ENCODE measurements around the gene SHH. TPM values are rescaled to one million over a fixed set of nuclear protein-coding genes. Genes with fewer than 3 reads are reported as not detected.
"Not testable (repeated sequence)": the region's sequence is repeated elsewhere in the genome, so short reads cannot be mapped to it uniquely, and the experiment has no call there.

The SHH gene
- total RNA-seq, 1 donor from 2014 or later = 3.2 TPM

GRCh38 chr7:155842496-155843265 lies 30.4 kb upstream of the SHH start:
- DNase-seq = no peak

DNA sequence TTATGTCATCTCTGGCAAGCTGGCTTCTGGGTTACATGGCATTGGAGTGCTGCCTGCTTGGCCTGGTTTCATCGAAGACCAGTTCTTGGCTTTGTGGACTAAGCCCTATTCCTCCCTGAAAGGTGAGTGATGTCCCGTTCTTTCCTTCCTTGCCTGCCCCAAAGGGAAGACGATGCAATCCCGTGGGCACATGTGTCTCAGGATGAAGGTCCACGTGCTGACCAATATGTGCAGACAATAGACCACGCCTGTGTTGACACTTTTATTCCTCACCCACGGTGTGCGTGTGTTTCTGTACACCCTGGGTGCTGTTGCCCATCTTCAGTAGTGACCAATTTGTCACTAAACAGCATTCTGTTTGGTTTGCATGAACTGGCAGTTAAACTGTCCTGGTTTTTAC lies 28.6 kb upstream of the SHH start:
- no peak for DNase-seq

GRCh38 chr7:155840262-155840885 lies 28.1 kb upstream of the SHH start:
- no peak for DNase-seq

DNA sequence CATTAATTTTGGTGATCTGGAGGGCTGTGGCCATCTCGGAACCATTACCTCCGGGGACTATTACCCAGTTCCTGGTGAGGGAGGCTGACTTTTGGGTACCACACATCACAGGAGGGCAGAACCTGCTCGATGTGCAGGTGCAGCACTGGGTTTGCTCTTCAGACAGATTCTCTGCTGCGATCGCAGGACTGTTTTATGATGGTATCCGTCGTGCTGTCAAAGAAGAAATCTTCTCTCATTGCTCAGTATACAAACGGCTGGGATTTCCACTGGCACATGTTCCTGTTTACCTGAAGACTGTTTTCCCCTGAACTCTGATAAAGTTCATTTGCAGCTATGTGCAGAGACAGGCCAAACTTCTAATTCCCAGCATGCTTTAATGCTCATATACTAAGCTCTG lies 27.2 kb upstream of the SHH start:
- DNase-seq = no peak

DNA sequence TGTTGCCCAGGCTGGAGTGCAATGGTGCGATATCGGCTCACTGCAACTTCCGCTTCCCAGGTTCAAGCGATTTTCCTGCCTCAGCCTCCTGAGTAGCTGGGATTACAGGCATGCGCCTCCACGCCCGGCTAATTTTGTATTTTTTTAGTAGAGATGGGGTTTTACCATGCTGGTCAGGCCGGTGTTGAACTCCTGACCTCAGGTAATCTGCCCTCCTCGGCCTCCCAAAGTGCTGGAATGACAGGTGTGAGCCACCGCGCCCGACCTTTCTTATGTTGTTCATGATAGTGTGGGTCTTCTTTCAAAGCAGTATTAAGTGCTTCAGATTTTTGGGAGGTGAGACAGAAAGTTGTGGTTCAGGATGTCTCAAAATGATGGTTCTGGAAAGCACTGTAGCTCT lies 26.0 kb upstream of the SHH start:
- not testable (repeated sequence) for DNase-seq

DNA sequence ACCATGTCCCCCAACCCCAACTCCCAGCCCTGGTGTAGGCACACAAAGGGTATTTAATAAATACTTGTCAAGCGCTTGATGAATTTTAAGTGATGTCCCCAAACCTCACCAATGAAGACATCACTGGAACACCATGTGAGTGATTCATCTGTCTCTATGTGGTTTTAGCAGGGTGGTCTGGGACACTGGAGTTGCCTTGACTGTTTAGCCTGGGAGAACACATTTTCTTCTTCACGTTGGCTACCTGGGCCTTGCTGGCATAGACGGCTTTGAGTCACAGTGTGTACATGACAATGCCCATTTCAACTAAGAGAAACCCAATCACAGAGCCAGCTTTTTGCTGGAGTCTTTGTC lies 24.8 kb upstream of the SHH start:
- DNase-seq = no peak

GRCh38 chr7:155836216-155837125 lies 24.2 kb upstream of the SHH start:
- DNase-seq = no peak

- no peak for DNase-seq
Measured at GRCh38 chr7:155835446-155836215, 23.4 kb upstream of the SHH start.

DNA sequence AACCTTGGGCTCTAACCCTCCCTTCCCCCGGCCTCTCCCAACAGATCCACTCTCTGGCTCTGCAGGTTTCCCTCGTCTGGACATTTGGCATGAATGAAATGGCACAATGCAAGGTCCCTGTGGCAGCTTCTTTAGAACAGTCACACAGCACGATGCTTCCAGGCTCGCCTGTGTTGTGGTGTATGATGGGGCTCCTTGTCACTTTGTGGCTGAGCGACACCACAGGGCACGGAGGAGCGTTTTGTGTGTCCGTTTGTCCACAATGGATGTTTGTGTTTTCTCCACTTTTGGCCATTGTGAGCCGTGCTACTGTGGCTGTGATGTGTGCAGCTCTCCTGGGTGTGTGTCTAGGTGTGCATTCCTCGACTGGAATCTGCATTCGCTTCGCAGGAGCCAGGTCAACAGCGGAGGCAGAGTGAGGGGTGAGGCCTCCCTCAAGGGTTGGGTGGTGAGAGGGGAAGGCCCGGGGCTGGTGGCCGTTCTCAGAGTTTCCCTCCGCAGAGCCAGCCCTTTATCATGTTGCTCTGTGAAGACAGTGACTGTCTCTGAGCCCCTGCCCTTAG lies 22.3 kb upstream of the SHH start:
- no peak for DNase-seq

DNA sequence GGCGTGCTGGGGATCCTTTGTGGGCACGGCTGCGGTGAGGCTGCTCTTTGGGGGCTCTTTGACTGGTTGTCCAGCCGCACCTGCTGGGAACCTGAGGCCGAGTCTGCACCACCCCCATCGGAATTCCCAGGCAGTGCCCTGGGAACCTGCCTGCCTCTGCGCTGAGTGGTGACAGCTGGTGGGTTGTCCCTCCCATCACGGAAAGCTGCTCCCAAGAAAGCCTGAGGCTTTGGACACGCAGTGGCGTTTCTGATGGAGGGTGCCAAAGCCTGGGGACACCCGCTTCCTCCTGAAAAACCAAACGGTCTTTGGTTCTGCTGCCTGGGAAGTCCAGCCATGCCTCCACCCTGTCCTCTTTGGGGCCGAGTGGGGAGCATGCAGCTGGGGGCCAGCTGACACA lies 21.4 kb upstream of the SHH start:
- DNase-seq = no peak

GRCh38 chr7:155832581-155832981 lies 20.3 kb upstream of the SHH start:
- DNase-seq = no peak

DNA sequence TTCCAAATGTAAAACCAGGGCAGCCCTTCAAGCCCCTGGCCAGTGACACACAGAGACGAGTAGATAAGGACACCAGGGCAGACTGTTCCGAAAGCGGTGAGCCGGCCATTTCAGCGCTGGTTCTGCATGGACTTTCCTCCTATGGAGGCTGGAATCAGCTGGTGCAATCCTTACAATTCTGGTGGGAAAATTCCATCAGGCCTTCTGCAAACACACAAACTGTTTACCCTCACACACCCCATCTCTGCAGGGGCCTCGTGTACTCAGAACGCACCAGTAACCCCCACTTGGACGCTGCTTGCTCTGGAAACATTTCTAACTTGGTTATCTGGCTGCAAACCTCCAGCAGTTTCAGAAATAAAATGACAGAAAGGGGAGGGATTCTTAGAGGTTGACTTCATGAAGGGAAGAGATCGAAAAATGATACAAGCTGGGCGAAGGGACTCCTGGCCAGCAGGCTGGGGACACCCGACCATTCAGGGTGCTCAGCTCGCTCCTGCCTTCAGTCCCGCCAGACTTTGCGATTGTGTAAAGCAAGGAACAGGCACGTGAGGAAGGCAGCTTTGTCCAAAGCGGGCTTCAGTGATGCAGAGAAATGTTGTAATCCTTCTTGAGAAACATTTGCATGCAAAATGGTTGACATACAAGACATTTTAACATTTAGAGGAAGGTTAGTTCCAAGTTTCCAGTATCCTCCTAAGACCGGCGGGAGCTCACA lies 19.7 kb upstream of the SHH start:
- DNase-seq = no peak

DNA sequence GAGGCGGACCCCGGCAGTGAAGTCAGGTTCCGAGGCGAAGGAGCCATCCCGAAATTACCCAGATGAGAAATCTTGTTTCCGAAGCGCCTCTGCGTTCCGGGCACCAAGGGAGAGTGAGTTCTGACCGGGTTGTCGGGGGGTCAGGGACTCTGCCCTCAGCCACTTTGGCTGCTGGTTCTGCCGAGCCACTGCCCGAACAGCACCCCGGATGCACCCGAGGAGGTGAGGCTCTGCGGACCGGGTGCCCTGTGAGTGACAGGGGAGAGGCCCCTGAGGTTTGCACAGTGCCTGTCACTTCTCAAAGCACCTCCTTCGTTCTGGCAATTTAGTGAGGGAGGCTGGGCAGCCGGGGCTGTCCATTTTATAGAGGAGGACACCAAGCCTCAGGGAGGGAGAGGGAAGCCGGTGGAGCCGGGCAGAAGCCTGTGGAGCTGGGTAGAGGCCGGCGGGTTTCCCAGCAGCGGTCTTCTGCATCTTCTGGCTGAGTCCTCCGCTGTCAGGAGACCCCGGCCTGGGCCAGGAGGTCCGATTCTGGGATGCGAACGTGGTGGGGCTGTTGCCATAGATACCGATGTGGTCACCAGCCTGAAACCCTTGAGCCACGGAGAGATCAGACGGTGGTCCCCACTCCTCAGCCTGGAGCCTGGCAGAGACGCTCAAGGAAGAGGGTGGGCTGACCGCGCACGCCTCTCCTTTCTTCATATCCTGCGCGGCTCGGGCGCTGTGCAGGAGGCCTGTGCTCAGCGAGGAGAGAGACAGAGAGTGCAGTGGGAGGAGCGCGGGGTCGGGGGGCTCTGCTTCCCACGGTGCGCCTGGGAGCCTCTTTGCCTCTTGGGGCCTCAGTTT lies 18.9 kb upstream of the SHH start:
- no peak for DNase-seq

GRCh38 chr7:155829796-155830470 lies 17.7 kb upstream of the SHH start:
- DNase-seq = no peak

DNA sequence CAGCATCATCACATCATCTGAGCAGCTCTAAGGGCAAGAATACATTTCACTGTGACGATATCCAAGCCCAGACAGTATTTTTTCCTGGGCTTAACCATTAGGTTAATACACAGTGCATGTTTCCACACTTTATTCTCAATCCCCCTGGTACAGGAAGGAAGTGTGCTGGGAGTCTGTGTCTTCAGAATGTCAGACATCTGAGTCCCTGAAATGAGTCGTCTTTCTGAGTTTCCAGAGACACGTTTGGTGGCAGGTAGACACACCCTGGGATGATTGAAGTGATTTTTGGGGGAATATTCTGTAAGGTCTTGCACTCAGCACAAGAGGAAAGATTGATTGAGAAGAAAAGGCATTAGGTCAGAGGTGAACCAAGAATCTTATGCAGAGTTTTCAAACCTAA lies 13.1 kb upstream of the SHH start:
- no peak for DNase-seq

DNA sequence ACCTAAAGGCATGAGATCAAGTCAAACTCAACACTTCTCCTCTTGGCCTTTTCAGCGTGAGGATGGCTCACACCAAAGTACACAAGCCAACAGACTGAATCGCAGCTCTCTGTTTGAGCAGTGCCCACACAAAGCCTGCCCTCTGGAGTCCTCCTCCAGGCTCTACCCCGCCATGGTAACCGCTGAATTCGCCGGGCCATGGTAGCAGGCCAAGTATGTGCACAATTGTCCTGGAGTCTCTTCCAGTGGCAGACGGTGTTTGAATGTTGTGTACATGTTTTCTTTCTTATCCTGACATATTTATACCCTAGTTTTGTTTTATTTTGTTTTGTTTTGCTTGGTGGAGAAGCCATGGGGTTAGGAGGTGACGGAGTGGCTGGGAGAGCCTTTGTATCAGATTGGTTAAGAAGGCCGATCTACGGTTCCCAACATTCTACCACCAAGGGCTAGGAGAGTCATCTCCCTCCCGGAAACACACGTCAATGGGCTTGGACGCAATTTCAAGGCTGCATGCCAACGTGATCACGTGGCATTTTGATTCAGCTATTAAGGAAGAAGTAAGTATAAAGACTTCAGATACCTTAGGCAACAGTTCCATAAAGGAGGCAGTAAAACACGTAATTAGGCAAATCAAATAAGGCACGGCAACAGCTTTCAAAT lies 12.1 kb upstream of the SHH start:
- DNase-seq = no peak

GRCh38 chr7:155821851-155822250 lies 9.6 kb upstream of the SHH start:
- DNase-seq = no peak

GRCh38 chr7:155820788-155821187 lies 8.5 kb upstream of the SHH start:
- DNase-seq = no peak

- no peak for DNase-seq
Measured at GRCh38 chr7:155820246-155820645, 8.0 kb upstream of the SHH start.

Measured in skin of body (tissue), 2 donors.